Measurements from ENCODE around the gene CFAP299. TPM values are rescaled to one million over a fixed set of nuclear protein-coding genes. Genes with fewer than 3 reads are reported as not detected.

CFAP299 gene
- total and polyA plus RNA-seq, 2 of the 8 experiments (the other 6 are each of a cell fraction or from before 2014, with no cell fraction given): not detected

DNA sequence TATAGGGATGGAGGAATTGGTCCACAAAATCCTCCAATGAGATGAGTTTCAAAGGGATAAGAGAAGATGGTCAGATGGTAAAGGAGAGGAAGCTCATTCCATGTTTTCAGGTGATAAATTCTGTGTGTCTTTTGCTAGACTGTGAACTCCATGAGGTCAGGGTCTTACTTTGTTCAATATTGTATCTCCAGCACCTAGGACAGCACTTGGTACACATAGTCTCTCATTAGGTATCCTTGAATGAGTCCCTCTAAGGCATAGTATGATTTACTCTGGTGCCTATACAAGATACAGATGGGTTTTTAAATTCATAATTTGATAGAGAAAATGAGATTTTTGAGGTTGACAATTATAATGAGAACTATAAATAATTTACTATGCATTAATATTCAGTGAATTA, 510.7 kb downstream of the CFAP299 start:
- no peaks in the 10 kb centered on the region for H3K36me3 ChIP-seq (ENCODE audit: control insufficient read depth in 2 of 4, insufficient read depth in 4 of 4, low read length in 3 of 4)

More for the DNA sequence above, 510.7 kb downstream of the CFAP299 start:
- Histone ChIP-seq H3K23me2 (ENCODE audit: low read depth, low read length) (no peaks in the 10 kb centered on the region), H3K18ac (ENCODE audit: extremely low read depth, low read length) (no peak overlapping the region), H2BK120ac (replicated peaks; ENCODE audit: low read depth, low read length) (no peak overlapping the region), H3K4me1 (replicated peaks in 1 of 4; ENCODE audit: control insufficient read depth in 3 of 4, insufficient read depth in 4 of 4, low read length in 3 of 4) (no peaks in the 10 kb centered on the region), H3K27ac (ENCODE audit: low read depth, low read length) (no peak overlapping the region), H3K23ac (ENCODE audit: insufficient read length) (no peak overlapping the region), H2AFZ (ENCODE audit: low read length) (no peak overlapping the region), H2BK5ac (ENCODE audit: low read depth, low read length) (no peak overlapping the region), H4K5ac (ENCODE audit: insufficient read length, low read depth, low read length) (no peak overlapping the region), H3K56ac (replicated peaks; ENCODE audit: insufficient read length, low read depth, low read length) (no peak overlapping the region), H3K4me2 (ENCODE audit: insufficient read depth in 1 of 2, low read depth in 2 of 2, low read length in 2 of 2) (no peak overlapping the region), H3K79me1 (ENCODE audit: low read depth, low read length) (no peaks in the 10 kb centered on the region), H4K8ac (ENCODE audit: extremely low read depth, insufficient read depth, low read length) (no peak overlapping the region), H3K9me3 (ENCODE audit: insufficient read depth in 2 of 2, low read depth in 1 of 2, low read length in 1 of 2) (no peaks in the 10 kb centered on the region), H4K91ac (replicated peaks; ENCODE audit: insufficient read length, low read length) (no peak overlapping the region), H3K27me3 (replicated peaks in 1 of 4; ENCODE audit: control insufficient read depth in 3 of 4, extremely low read depth in 1 of 4, insufficient read depth in 3 of 4, low read length in 3 of 4) (no peaks in the 10 kb centered on the region), H2BK20ac (ENCODE audit: low read length) (no peak overlapping the region), H3K9ac (replicated peaks in 1 of 4; ENCODE audit: extremely low read depth in 1 of 4, low read depth in 3 of 4, low read length in 3 of 4) (no peak overlapping the region), H2BK12ac (ENCODE audit: low read depth, low read length) (no peak overlapping the region), H2AK5ac (ENCODE audit: low read depth, low read length) (no peak overlapping the region), H4K20me1 (replicated peaks in 1 of 2; ENCODE audit: control insufficient read depth in 1 of 2, insufficient read depth in 2 of 2, low read length in 2 of 2) (no peaks in the 10 kb centered on the region), H3K14ac (ENCODE audit: insufficient read length) (no peak overlapping the region), H3K79me2 (ENCODE audit: control insufficient read depth in 1 of 2, insufficient read depth in 2 of 2, low read length in 2 of 2) (no peaks in the 10 kb centered on the region), H3K4ac (replicated peaks; ENCODE audit: insufficient read length, low read depth, low read length) (no peak overlapping the region), H2BK15ac (ENCODE audit: low read length) (no peak overlapping the region), H3K4me3 (ENCODE audit: extremely low read depth in 1 of 4, insufficient read depth in 2 of 4, low read depth in 3 of 4, low read length in 4 of 4) (no peak overlapping the region)
- no peak for FAIRE-seq
- CTCF ChIA-PET (ENCODE audit: partially characterized antibody): interaction anchor here (0.7 kb wide), 1 partner anchor 95 kb away, joined by 3 read pairs; no protein-coding TSS in a partner anchor
- TF ChIP-seq SRF (IDR thresholded peaks at IDR 0.05; ENCODE audit: low read depth, low read length) (no peak), SIN3A (conservative IDR thresholded peaks at IDR 0.05 in 1 of 2, IDR thresholded peaks at IDR 0.05 in 1 of 2; ENCODE audit: low read depth in 1 of 2, low read length in 2 of 2) (no peak), RBBP5 (IDR thresholded peaks at IDR 0.05; ENCODE audit: borderline replicate concordance, low read depth, low read length) (no peak), ZNF274 (IDR thresholded peaks at IDR 0.05; ENCODE audit: borderline replicate concordance, extremely low read depth, low read length) (no peak), HDAC6 (IDR thresholded peaks at IDR 0.05; ENCODE audit: low read depth, low read length) (no peak)
- no peak for DNase-seq (ENCODE audit: low read depth in 1 of 2, low spot score in 2 of 2)
- POLR2A ChIA-PET (ENCODE audit: partially characterized antibody): no interaction called here
